HG02759 (cell line): ENCODE data around the gene FZR1.
"Not testable (repeated sequence)": the region's sequence is repeated elsewhere in the genome, so short reads cannot be mapped to it uniquely, and the experiment has no call there.

ENCODE experiments used
- ATAC-seq: cut with Tn5 transposase; IDR thresholded peaks from one replicate; pipeline ENCODE4 v1.9.1; 2021; ENCODE audit warnings: mild to moderate bottlenecking, moderate library complexity; ENCODE audit not compliant: unreplicated experiment

Gene FZR1

GRCh38 chr19:3528539-3529211, 22.6 kb downstream of the FZR1 start:
- ATAC-seq, result no peak

GRCh38 chr19:3529299-3529698, 23.2 kb downstream of the FZR1 start:
- ATAC-seq, result not testable (repeated sequence)

- ATAC-seq, result no peak
Observed at GRCh38 chr19:3530389-3530788, 24.3 kb downstream of the FZR1 start.

GRCh38 chr19:3531716-3532115, 25.6 kb downstream of the FZR1 start:
- no peak for ATAC-seq

- ATAC-seq, result no peak
Observed at GRCh38 chr19:3532154-3532786, 26.2 kb downstream of the FZR1 start.

- ATAC-seq, result no peak
Observed at GRCh38 chr19:3533033-3533432, 26.9 kb downstream of the FZR1 start.

- no peak for ATAC-seq
Observed at GRCh38 chr19:3533563-3534216, 27.6 kb downstream of the FZR1 start.

GRCh38 chr19:3534375-3535234, 28.5 kb downstream of the FZR1 start:
- no peak for ATAC-seq

- ATAC-seq, result no peak
Observed at GRCh38 chr19:3535235-3535535, 29.1 kb downstream of the FZR1 start.

- no peak for ATAC-seq
Observed at GRCh38 chr19:3535563-3535965, 29.5 kb downstream of the FZR1 start.

GRCh38 chr19:3535981-3536380, 29.9 kb downstream of the FZR1 start:
- no peak for ATAC-seq

- ATAC-seq, result no peak
Observed at GRCh38 chr19:3536429-3537100, 30.5 kb downstream of the FZR1 start.

GRCh38 chr19:3537101-3537437, 31.0 kb downstream of the FZR1 start:
- ATAC-seq, result no peak

- ATAC-seq, result no peak
Observed at GRCh38 chr19:3537438-3538240, 31.5 kb downstream of the FZR1 start.

GRCh38 chr19:3538258-3538929, 32.3 kb downstream of the FZR1 start:
- ATAC-seq, result no peak

GRCh38 chr19:3538965-3539755, 33.0 kb downstream of the FZR1 start, which contains the start of gene TEKTIP1:
Gene TEKTIP1, plus strand, starts transcription at chr19:3539174. Its CDS starts 4 bp downstream, at chr19:3539178.
- ATAC-seq, result no peak

- no peak for ATAC-seq
Observed at GRCh38 chr19:3539756-3540118, 33.6 kb downstream of the FZR1 start.

GRCh38 chr19:3543150-3544057, 37.3 kb downstream of the FZR1 start:
- no peak for ATAC-seq
